NCI-H1436 treated with DMSO at 0.1 percent for 48 hours (cell line): Measurements from ENCODE around the gene ARMC3.
"Not testable (repeated sequence)": the region's sequence is repeated elsewhere in the genome, so short reads cannot be mapped to it uniquely, and the experiment has no call there.

Source experiments
- DNase-seq: peaks from one replicate; lab custom pipeline; 2025; lab: John Stamatoyannopoulos, UW

ARMC3 gene

GRCh38 chr10:22927661-22928403 is at the start of gene ARMC3:
Gene ARMC3 (plus strand): TSS chr10:22928053. CDS start chr10:22931997, 3,944 bp downstream.
- no peak for DNase-seq

GRCh38 chr10:22891797-22892196 is 36.1 kb upstream of the ARMC3 start:
- DNase-seq = no peak

GRCh38 chr10:22893781-22894180 is 34.1 kb upstream of the ARMC3 start:
- no peak for DNase-seq

- DNase-seq = no peak
These were observed 33.1 kb upstream of the ARMC3 start for GRCh38 chr10:22894714-22895113.

GRCh38 chr10:22895252-22895651 is 32.6 kb upstream of the ARMC3 start:
- DNase-seq = no peak

- no peak for DNase-seq
These were observed 30.5 kb upstream of the ARMC3 start for GRCh38 chr10:22897371-22897770.

- no peak for DNase-seq
These were observed 28.5 kb upstream of the ARMC3 start for GRCh38 chr10:22899307-22899706.

GRCh38 chr10:22899775-22900174 is 28.1 kb upstream of the ARMC3 start:
- DNase-seq = no peak

- DNase-seq = no peak
These were observed 26.8 kb upstream of the ARMC3 start for GRCh38 chr10:22900841-22901601.

GRCh38 chr10:22902147-22902546 is 25.7 kb upstream of the ARMC3 start:
- not testable (repeated sequence) for DNase-seq

GRCh38 chr10:22903694-22904093 is 24.2 kb upstream of the ARMC3 start:
- DNase-seq = no peak

- no peak for DNase-seq
These were observed 21.1 kb upstream of the ARMC3 start for GRCh38 chr10:22906767-22907166.

- DNase-seq = no peak
These were observed 19.0 kb upstream of the ARMC3 start for GRCh38 chr10:22908837-22909236.

GRCh38 chr10:22909673-22910072 is 18.2 kb upstream of the ARMC3 start:
- DNase-seq = not testable (repeated sequence)

- no peak for DNase-seq
These were observed 16.8 kb upstream of the ARMC3 start for GRCh38 chr10:22911067-22911466.

- DNase-seq = peak; percentile 58
These were observed 15.7 kb upstream of the ARMC3 start for GRCh38 chr10:22911889-22912762.

- DNase-seq = peak; percentile 58
These were observed 15.0 kb upstream of the ARMC3 start for GRCh38 chr10:22912763-22913384.

- no peak for DNase-seq
These were observed 14.3 kb upstream of the ARMC3 start for GRCh38 chr10:22913474-22914092.

- no peak for DNase-seq
These were observed 12.5 kb upstream of the ARMC3 start for GRCh38 chr10:22915314-22915713.

GRCh38 chr10:22925088-22925487 is 2.8 kb upstream of the ARMC3 start:
- no peak for DNase-seq

GRCh38 chr10:22927166-22927565 is 687 bp upstream of the ARMC3 start:
- no peak for DNase-seq
